ENCODE measurements around the gene PCDHGA1. TPM values are rescaled to one million over a fixed set of nuclear protein-coding genes. Genes with fewer than 3 reads are reported as not detected.

The PCDHGA1 gene
- total and polyA plus RNA-seq, 2 of the 4 experiments (the other 2 are of a cell fraction) = 0.90 to 0.92 TPM

DNA sequence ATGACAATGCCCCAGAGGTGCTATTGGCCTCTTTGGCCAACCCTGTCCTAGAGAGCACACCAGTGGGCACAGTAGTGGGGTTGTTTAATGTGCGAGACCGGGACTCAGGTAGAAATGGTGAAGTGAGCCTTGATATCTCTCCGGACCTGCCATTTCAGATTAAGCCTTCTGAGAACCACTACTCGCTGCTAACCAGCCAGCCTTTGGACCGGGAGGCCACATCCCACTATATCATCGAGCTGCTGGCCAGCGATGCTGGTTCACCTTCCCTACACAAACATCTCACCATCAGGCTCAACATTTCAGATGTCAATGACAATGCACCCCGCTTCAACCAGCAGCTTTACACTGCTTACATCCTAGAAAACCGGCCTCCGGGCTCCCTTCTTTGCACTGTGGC lies 160.0 kb downstream of the PCDHGA1 start:
- H3K9me3 ChIP-seq (ENCODE audit: control insufficient read depth, insufficient read depth, low read length) = no peaks in the 10 kb centered on the region; the same call in 1 of the 2 replicates
- peaks cover 29 to 76% of the 10 kb centered on the region in 2 experiments for H3K79me1 ChIP-seq (ENCODE audit: low read depth in 1 of 2, low read length in 2 of 2)
- H4K91ac ChIP-seq (ENCODE audit: insufficient read depth, low read depth, low read length) = no peak overlapping the region
- TF ChIP-seq RCOR1 (IDR thresholded peaks at IDR 0.05; ENCODE audit: insufficient replicate concordance, low read length) (no peak), MXI1 (IDR thresholded peaks at IDR 0.05; ENCODE audit: borderline replicate concordance, low read depth, low read length) (no peak), POLR2A (IDR thresholded peaks at IDR 0.05; ENCODE audit: low read depth, low read length) (no peak), RAD21 (IDR thresholded peaks at IDR 0.05; ENCODE audit: low read length) (no peak), MAZ (IDR thresholded peaks at IDR 0.05; ENCODE audit: borderline replicate concordance, low read depth, low read length) (no peak), CEBPB (IDR thresholded peaks at IDR 0.05; ENCODE audit: low read depth, low read length) (no peak), FOS (IDR thresholded peaks at IDR 0.05; ENCODE audit: low read depth, low read length) (no peak), CHD1 (IDR thresholded peaks at IDR 0.05; ENCODE audit: low read depth, low read length) (no peak), NFE2L2 (IDR thresholded peaks at IDR 0.05; ENCODE audit: low read depth, low read length) (no peak), RFX5 (IDR thresholded peaks at IDR 0.05; ENCODE audit: low read depth, low read length) (no peak)
- TF ChIP-seq, protein P1, sequence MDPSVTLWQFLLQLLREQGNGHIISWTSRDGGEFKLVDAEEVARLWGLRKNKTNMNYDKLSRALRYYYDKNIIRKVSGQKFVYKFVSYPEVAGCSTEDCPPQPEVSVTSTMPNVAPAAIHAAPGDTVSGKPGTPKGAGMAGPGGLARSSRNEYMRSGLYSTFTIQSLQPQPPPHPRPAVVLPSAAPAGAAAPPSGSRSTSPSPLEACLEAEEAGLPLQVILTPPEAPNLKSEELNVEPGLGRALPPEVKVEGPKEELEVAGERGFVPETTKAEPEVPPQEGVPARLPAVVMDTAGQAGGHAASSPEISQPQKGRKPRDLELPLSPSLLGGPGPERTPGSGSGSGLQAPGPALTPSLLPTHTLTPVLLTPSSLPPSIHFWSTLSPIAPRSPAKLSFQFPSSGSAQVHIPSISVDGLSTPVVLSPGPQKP (IDR thresholded peaks at IDR 0.05; ENCODE audit: borderline replicate concordance, low read depth, low read length) = no peak
- TF ChIP-seq, protein P2, sequence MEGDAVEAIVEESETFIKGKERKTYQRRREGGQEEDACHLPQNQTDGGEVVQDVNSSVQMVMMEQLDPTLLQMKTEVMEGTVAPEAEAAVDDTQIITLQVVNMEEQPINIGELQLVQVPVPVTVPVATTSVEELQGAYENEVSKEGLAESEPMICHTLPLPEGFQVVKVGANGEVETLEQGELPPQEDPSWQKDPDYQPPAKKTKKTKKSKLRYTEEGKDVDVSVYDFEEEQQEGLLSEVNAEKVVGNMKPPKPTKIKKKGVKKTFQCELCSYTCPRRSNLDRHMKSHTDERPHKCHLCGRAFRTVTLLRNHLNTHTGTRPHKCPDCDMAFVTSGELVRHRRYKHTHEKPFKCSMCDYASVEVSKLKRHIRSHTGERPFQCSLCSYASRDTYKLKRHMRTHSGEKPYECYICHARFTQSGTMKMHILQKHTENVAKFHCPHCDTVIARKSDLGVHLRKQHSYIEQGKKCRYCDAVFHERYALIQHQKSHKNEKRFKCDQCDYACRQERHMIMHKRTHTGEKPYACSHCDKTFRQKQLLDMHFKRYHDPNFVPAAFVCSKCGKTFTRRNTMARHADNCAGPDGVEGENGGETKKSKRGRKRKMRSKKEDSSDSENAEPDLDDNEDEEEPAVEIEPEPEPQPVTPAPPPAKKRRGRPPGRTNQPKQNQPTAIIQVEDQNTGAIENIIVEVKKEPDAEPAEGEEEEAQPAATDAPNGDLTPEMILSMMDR (conservative IDR thresholded peaks at IDR 0.05; ENCODE audit: low read depth, low read length) = no peak
- H3K4me1 ChIP-seq (ENCODE audit: control insufficient read depth, insufficient read depth, low read length) = peaks cover 35% of the 10 kb centered on the region
- no peak overlapping the region for H2AFZ ChIP-seq (replicated peaks; ENCODE audit: low read length, poor library complexity)
- dilution Hi-C loops (cut with HindIII; ENCODE audit: low sequenced_read_pairs, unreplicated experiment) (no loop called here), intact Hi-C loops (cut with micrococcal nuclease) (no loop called here), in situ Hi-C loops (cut with MboI; ENCODE audit: low sequenced_read_pairs) (no loop called here)
- no peak overlapping the region for H3K27ac ChIP-seq (ENCODE audit: insufficient read depth, low read length)
- H2BK5ac ChIP-seq (ENCODE audit: low read depth, low read length, poor library complexity, severe bottlenecking) = no peak overlapping the region
- no peak overlapping the region for H3K4ac ChIP-seq (ENCODE audit: low read depth, low read length)
- H3K36me3 ChIP-seq (ENCODE audit: control insufficient read depth, insufficient read depth, low read length) = peaks cover 49% of the 10 kb centered on the region
- no peak overlapping the region for H3K4me3 ChIP-seq (ENCODE audit: insufficient read depth, low read depth, low read length)
- no peak overlapping the region for H2BK120ac ChIP-seq (ENCODE audit: low read depth, low read length)
- WGBS, 2 experiments (ENCODE audit: extremely low coverage in 2 of 2, insufficient read length in 1 of 2) = 100% methylated on average over 2 of the region's 10 CpGs; no CpG with 5 or more reads in 1 of the 2 experiments
- H3K14ac ChIP-seq (replicated peaks; ENCODE audit: low read depth, low read length) = no peak overlapping the region
- CTCF ChIA-PET = no interaction called here
- H3K9ac ChIP-seq (ENCODE audit: low read depth, low read length) = no peak overlapping the region
- POLR2A ChIA-PET (ENCODE audit: unreplicated experiment) = no interaction called here
- H4K8ac ChIP-seq (ENCODE audit: low read depth in 2 of 2, low read length in 2 of 2) = no peak overlapping the region
- H3K18ac ChIP-seq (ENCODE audit: low read depth, low read length) = no peak overlapping the region
- no peaks in the 10 kb centered on the region for H3K27me3 ChIP-seq (ENCODE audit: control insufficient read depth, insufficient read depth, low read length)
- peak overlapping the region; percentile 27; the same call in 1 of the 2 replicates for H2AK5ac ChIP-seq (ENCODE audit: low read depth, low read length)
- no peak overlapping the region for H2AK9ac ChIP-seq (replicated peaks; ENCODE audit: low read depth, low read length, poor library complexity)
- no peak overlapping the region for H4K5ac ChIP-seq (ENCODE audit: low read depth, low read length)
- H3K56ac ChIP-seq (ENCODE audit: extremely low read depth, insufficient read depth, low read length) = no peak overlapping the region
- DNase-seq = no peak
- peaks cover 64% of the 10 kb centered on the region for H4K20me1 ChIP-seq (ENCODE audit: insufficient read depth, low read length)
- no peak overlapping the region for H3K4me2 ChIP-seq (ENCODE audit: low read depth, low read length)
- H3K23ac ChIP-seq (ENCODE audit: low read depth, low read length) = no peak overlapping the region
- ATAC-seq (ENCODE audit: low read depth) = no peak
- no peak overlapping the region for H2BK15ac ChIP-seq (ENCODE audit: low read depth, low read length)
- peaks cover 34% of the 10 kb centered on the region for H3K9me1 ChIP-seq (ENCODE audit: insufficient read depth, low read length)
- BruUV-seq (replicated peaks) = no TSS peak
- no peak overlapping the region for H2BK20ac ChIP-seq (ENCODE audit: low read depth, low read length)
